HFF-Myc (cell line): ENCODE measurements around the gene CNGA2.

ENCODE experiments used
- DNase-seq: peaks from one replicate; pipeline ENCODE4 v3.0.0-alpha.2; 2011; ENCODE audit warnings: low read depth; ENCODE audit errors: extremely low read depth
- H3K4me3 ChIP-seq: replicated peaks from 2 replicates; pipeline ENCODE4 v1.5.1; 2011; ENCODE audit warnings: low read depth, mild to moderate bottlenecking, control low read depth, low read length
- CTCF ChIP-seq: IDR thresholded peaks from 2 replicates; pipeline ENCODE4 v1.5.1; 2012; ENCODE audit warnings: mild to moderate bottlenecking, low read depth, low read length, control low read depth; ENCODE audit errors: missing control alignments

Gene CNGA2

GRCh38 chrX:151743651-151744470 is 9.3 kb downstream of the CNGA2 start:
- no peak for TF ChIP-seq CTCF
- no peak for DNase-seq
- H3K4me3 ChIP-seq = no peak overlapping the region

- H3K4me3 ChIP-seq = no peak overlapping the region
- no peak for TF ChIP-seq CTCF
- no peak for DNase-seq
Observed at GRCh38 chrX:151745651-151746050, 11.1 kb downstream of the CNGA2 start.

GRCh38 chrX:151746502-151746901 is 12.0 kb downstream of the CNGA2 start:
- TF ChIP-seq CTCF = no peak
- no peak overlapping the region for H3K4me3 ChIP-seq
- DNase-seq = no peak

- TF ChIP-seq CTCF = no peak
- no peak overlapping the region for H3K4me3 ChIP-seq
- DNase-seq = no peak
Observed at GRCh38 chrX:151750511-151750910, 16.0 kb downstream of the CNGA2 start.

DNA sequence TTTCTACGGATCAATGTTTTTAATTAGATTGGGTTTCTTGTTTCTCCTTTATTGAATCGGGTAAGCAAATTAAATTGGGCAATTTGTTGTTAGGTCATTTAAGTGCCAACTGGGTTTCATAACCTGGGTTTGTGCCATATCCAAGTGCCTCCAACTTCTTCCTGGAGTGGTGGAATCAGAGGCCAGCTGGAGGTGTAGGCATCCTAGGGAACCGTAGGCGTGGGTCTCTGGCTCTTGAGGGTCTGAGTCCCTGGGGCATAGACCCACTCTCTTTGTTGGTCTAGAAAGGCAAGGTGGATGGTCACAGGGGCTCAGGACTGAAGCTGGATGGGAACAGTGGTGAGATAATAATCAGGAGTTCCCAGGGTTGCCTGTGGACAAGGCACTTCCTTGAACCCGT is 18.3 kb downstream of the CNGA2 start:
- DNase-seq = no peak
- no peak for TF ChIP-seq CTCF
- no peak overlapping the region for H3K4me3 ChIP-seq

GRCh38 chrX:151753313-151754046 is 18.9 kb downstream of the CNGA2 start:
- no peak overlapping the region for H3K4me3 ChIP-seq
- DNase-seq = no peak
- peak; percentile 67 for TF ChIP-seq CTCF
